ENCODE measurements around the gene EYS. TPM values are rescaled to one million over a fixed set of nuclear protein-coding genes. Genes with fewer than 3 reads are reported as not detected.

Gene EYS
- polyA plus RNA-seq, 1 of the 3 experiments (the other 2 are of a cell fraction), result 0.05 TPM

GRCh38 chr6:64270083-64270482, 1436.9 kb downstream of the EYS start (continued):
- TF ChIP-seq GATA2 (CRISPR knock-in tag; IDR thresholded peaks at IDR 0.05) (no peak), TAF1 (IDR thresholded peaks at IDR 0.05; ENCODE audit: borderline replicate concordance, low read depth, low read length) (no peak), EP300 (IDR thresholded peaks at IDR 0.05; ENCODE audit: borderline replicate concordance in 1 of 2, low read depth in 1 of 2, low read length in 1 of 2) (no peak), JUND (IDR thresholded peaks at IDR 0.05) (no peak), SMC3 (IDR thresholded peaks at IDR 0.05; ENCODE audit: low read depth, low read length) (no peak), NFIC (IDR thresholded peaks at IDR 0.05; ENCODE audit: borderline replicate concordance) (no peak)
- TF ChIP-seq, protein P1, sequence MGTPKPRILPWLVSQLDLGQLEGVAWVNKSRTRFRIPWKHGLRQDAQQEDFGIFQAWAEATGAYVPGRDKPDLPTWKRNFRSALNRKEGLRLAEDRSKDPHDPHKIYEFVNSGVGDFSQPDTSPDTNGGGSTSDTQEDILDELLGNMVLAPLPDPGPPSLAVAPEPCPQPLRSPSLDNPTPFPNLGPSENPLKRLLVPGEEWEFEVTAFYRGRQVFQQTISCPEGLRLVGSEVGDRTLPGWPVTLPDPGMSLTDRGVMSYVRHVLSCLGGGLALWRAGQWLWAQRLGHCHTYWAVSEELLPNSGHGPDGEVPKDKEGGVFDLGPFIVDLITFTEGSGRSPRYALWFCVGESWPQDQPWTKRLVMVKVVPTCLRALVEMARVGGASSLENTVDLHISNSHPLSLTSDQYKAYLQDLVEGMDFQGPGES (IDR thresholded peaks at IDR 0.05; ENCODE audit: low read depth, low read length), result no peak

DNA sequence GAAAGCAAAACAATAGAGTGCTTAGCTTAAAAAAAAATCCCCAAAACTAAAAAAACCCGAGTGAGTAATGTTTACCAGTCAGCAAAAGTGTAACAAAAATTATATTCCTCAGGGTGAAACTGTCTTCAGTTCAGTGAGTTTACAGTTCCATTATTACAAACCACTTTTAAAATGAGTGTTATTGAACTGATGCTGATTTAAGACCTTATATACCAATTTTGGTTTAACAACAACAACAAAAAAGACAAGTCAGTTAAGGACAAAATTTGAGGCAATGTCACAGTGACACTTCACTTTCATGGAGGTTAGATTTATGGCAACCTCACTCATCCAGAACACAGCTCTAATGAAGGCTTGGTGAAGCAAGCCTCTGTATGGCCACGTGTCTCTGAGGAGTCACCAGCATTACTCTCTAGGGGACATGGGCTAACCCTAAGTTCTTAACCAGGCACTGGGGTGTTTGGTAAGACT, 1440.6 kb downstream of the EYS start:
- Histone ChIP-seq H3K79me2 (ENCODE audit: insufficient read depth) (no peaks in the 10 kb centered on the region), H3K4me2 (no peak overlapping the region), H3K4me3 (ENCODE audit: low read depth in 2 of 2, low read length in 1 of 2) (no peak overlapping the region), H2AFZ (ENCODE audit: low read depth) (0 out of 2 replicates have a peak overlapping the region, but pooled peaks have one; percentile 1), H3K27ac (ENCODE audit: low read depth in 2 of 2, low read length in 1 of 2) (no peak overlapping the region), H3K4me1 (ENCODE audit: control insufficient read depth in 1 of 2, insufficient read depth in 2 of 2, low read depth in 1 of 2, low read length in 1 of 2) (no peaks in the 10 kb centered on the region), H4K20me1 (ENCODE audit: insufficient read depth) (no peaks in the 10 kb centered on the region), H3K9me3 (no peaks in the 10 kb centered on the region), H3K9me2 (no peaks in the 10 kb centered on the region), H3K36me3 (replicated peaks in 1 of 2; ENCODE audit: control insufficient read depth in 1 of 2, insufficient read depth in 2 of 2, low read length in 1 of 2) (no peaks in the 10 kb centered on the region), H3K27me3 (ENCODE audit: insufficient read depth) (no peaks in the 10 kb centered on the region), H3K9ac (no peak overlapping the region), H3F3A (replicated peaks; ENCODE audit: insufficient read depth) (peaks cover 6% of the 10 kb centered on the region)
- ChIA-PET POLR2A (no interaction called here), CTCF (no interaction called here)
- 32% methylated on average over 2 of the region's 2 CpGs for WGBS (ENCODE audit: low lambda C conversion rate)
- no peak for DNase-seq
- TF ChIP-seq MXI1 (IDR thresholded peaks at IDR 0.05; ENCODE audit: low read depth, low read length) (no peak), RFX5 (IDR thresholded peaks at IDR 0.05; ENCODE audit: low read length) (no peak), RCOR1 (IDR thresholded peaks at IDR 0.05; ENCODE audit: low read length) (no peak), NFIC (IDR thresholded peaks at IDR 0.05; ENCODE audit: borderline replicate concordance) (no peak), USF1 (IDR thresholded peaks at IDR 0.05; ENCODE audit: borderline replicate concordance, low read depth) (no peak), SIN3A (IDR thresholded peaks at IDR 0.05; ENCODE audit: borderline replicate concordance, low read depth, low read length) (no peak), CHD2 (IDR thresholded peaks at IDR 0.05; ENCODE audit: low read length, partially characterized antibody) (no peak), EP300 (IDR thresholded peaks at IDR 0.05; ENCODE audit: borderline replicate concordance in 1 of 2, low read depth in 1 of 2, low read length in 1 of 2) (no peak), TEAD4 (IDR thresholded peaks at IDR 0.05; ENCODE audit: borderline replicate concordance, insufficient read depth) (no peak), GABPA (IDR thresholded peaks at IDR 0.05; ENCODE audit: low read depth) (no peak), MEF2A (IDR thresholded peaks at IDR 0.05; ENCODE audit: borderline replicate concordance, low read depth) (no peak), ELF1 (IDR thresholded peaks at IDR 0.05) (no peak), ZBTB33 (IDR thresholded peaks at IDR 0.05; ENCODE audit: borderline replicate concordance, low read depth) (no peak)
- TF ChIP-seq, protein P1 (IDR thresholded peaks at IDR 0.05; ENCODE audit: low read depth, low read length), result no peak
- TF ChIP-seq, protein P2, sequence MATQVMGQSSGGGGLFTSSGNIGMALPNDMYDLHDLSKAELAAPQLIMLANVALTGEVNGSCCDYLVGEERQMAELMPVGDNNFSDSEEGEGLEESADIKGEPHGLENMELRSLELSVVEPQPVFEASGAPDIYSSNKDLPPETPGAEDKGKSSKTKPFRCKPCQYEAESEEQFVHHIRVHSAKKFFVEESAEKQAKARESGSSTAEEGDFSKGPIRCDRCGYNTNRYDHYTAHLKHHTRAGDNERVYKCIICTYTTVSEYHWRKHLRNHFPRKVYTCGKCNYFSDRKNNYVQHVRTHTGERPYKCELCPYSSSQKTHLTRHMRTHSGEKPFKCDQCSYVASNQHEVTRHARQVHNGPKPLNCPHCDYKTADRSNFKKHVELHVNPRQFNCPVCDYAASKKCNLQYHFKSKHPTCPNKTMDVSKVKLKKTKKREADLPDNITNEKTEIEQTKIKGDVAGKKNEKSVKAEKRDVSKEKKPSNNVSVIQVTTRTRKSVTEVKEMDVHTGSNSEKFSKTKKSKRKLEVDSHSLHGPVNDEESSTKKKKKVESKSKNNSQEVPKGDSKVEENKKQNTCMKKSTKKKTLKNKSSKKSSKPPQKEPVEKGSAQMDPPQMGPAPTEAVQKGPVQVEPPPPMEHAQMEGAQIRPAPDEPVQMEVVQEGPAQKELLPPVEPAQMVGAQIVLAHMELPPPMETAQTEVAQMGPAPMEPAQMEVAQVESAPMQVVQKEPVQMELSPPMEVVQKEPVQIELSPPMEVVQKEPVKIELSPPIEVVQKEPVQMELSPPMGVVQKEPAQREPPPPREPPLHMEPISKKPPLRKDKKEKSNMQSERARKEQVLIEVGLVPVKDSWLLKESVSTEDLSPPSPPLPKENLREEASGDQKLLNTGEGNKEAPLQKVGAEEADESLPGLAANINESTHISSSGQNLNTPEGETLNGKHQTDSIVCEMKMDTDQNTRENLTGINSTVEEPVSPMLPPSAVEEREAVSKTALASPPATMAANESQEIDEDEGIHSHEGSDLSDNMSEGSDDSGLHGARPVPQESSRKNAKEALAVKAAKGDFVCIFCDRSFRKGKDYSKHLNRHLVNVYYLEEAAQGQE (IDR thresholded peaks at IDR 0.05; ENCODE audit: low read depth, low read length), result no peak
- TF ChIP-seq, protein P3, sequence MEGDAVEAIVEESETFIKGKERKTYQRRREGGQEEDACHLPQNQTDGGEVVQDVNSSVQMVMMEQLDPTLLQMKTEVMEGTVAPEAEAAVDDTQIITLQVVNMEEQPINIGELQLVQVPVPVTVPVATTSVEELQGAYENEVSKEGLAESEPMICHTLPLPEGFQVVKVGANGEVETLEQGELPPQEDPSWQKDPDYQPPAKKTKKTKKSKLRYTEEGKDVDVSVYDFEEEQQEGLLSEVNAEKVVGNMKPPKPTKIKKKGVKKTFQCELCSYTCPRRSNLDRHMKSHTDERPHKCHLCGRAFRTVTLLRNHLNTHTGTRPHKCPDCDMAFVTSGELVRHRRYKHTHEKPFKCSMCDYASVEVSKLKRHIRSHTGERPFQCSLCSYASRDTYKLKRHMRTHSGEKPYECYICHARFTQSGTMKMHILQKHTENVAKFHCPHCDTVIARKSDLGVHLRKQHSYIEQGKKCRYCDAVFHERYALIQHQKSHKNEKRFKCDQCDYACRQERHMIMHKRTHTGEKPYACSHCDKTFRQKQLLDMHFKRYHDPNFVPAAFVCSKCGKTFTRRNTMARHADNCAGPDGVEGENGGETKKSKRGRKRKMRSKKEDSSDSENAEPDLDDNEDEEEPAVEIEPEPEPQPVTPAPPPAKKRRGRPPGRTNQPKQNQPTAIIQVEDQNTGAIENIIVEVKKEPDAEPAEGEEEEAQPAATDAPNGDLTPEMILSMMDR (IDR thresholded peaks at IDR 0.05), result no peak

Measured in SK-N-SH (cell line).